Measurements from ENCODE around the gene DIS3L2.

DNA sequence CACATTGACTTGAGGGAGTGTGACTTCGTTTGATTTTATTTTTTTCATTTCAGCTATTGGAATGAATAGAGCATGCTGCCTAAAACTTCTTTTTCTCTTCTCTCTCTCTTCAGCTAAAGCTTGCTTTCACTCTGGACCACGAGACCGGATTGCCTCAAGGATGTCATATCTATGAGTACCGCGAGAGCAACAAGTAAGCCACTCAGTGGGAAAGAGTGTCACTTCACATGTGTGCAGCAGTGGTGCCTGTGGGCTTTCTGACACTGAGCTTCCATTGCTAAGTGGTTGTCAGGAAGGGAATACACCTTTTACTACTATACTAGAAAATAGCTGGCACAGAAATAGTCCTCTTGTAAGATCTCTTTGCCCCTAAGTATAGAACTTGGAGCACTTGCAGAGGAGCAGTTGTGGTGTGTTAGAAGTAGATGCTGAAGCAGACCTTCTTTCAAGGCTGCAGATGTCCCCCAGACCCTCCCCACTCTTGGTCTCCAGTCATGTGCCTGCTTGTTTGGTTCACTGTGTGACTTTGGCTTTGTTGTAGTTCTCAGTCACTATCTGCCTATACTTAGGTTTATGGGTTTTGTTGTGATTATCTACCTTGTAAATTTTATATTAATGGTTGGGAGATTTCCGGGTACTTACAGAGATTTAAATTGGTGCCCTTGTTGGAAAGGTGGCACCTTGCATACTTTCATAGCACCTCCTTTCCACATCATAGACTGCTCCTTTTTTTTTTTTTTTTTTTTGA lies 338.6 kb downstream of the DIS3L2 start:
- TF ChIP-seq HDAC6 (IDR thresholded peaks at IDR 0.05; ENCODE audit: low read depth, low read length) (no peak), CTCF (IDR thresholded peaks at IDR 0.05; ENCODE audit: control extremely low read depth in 1 of 3, insufficient read depth in 1 of 3, low read depth in 1 of 3, low read length in 3 of 3) (no peak), TEAD4 (IDR thresholded peaks at IDR 0.05; ENCODE audit: low read depth, low read length) (no peak), TAF1 (IDR thresholded peaks at IDR 0.05; ENCODE audit: low read depth, low read length) (no peak), TCF12 (IDR thresholded peaks at IDR 0.05; ENCODE audit: low read depth, low read length) (no peak), USF2 (IDR thresholded peaks at IDR 0.05; ENCODE audit: low read length) (no peak), SUZ12 (IDR thresholded peaks at IDR 0.05; ENCODE audit: low read length) (no peak), CREB1 (IDR thresholded peaks at IDR 0.05) (no peak), POLR2A (IDR thresholded peaks at IDR 0.05; ENCODE audit: control extremely low read depth in 1 of 2, low read depth in 2 of 2, low read length in 2 of 2) (no peak), POLR2AphosphoS5 (IDR thresholded peaks at IDR 0.05; ENCODE audit: low read depth, low read length) (no peak), EZH2 (IDR thresholded peaks at IDR 0.05; ENCODE audit: low read depth, low read length, severe bottlenecking) (no peak)

All from H1 (cell line).